Breast epithelium (tissue), 4 donors: ENCODE measurements around the gene PDE1C. TPM values are rescaled to one million over a fixed set of nuclear protein-coding genes. Genes with fewer than 3 reads are reported as not detected.
"Not testable (repeated sequence)": the region's sequence is repeated elsewhere in the genome, so short reads cannot be mapped to it uniquely, and the experiment has no call there.

Experiments used
- DNase-seq, 2 donors: peaks; one replicate each; pipeline ENCODE4 v3.0.0-alpha.2; 2019; ENCODE audit warnings: low spot score in 2 of 2
- H3K27ac ChIP-seq, 2 donors: fragments of 200-600 bp; sonication (generic) in 1 of 2; one replicate each; pipeline ENCODE4 v1.5.1; 2016 to 2019; ENCODE audit warnings: mild to moderate bottlenecking in 1 of 2
- H3K27me3 ChIP-seq, 2 donors: fragments of 200-600 bp; sonication (generic) in 1 of 2; one replicate each; pipeline versions ENCODE4 v1.5.1 to v1.6.0; 2017 to 2019; ENCODE audit warnings: control low read depth in 1 of 2, mild to moderate bottlenecking in 1 of 2
- H3K36me3 ChIP-seq: fragments of 200-600 bp; one replicate; pipeline ENCODE4 v1.5.1; 2019
- H3K4me1 ChIP-seq, 2 donors: fragments of 200-600 bp; sonication (generic); one replicate each; pipeline ENCODE4 v1.5.1; 2016 to 2019; ENCODE audit warnings: control low read depth in 1 of 2
- H3K4me3 ChIP-seq, 3 donors: fragments of 200-600 bp; sonication (generic); 1 replicate in 2 of 3; 2 replicates in 1 of 3; pipeline ENCODE4 v1.5.1; 2016 to 2019; ENCODE audit warnings: mild to moderate bottlenecking in 3 of 3, moderate library complexity in 2 of 3
- H3K9me3 ChIP-seq, 2 donors: fragments of 200-600 bp; sonication (generic) in 1 of 2; one replicate each; pipeline ENCODE4 v1.5.1; 2016 to 2019; ENCODE audit warnings: control low read depth in 1 of 2
- POLR2A ChIP-seq: fragments of 450-650 bp; IDR thresholded peaks from one replicate; pipeline ENCODE4 v1.6.1; 2016; ENCODE audit warnings: antibody characterized with exemption, mild to moderate bottlenecking, moderate library complexity
- POLR2AphosphoS5 ChIP-seq, 3 donors: sonication (generic); formaldehyde crosslinking; IDR thresholded peaks; one replicate each; pipeline ENCODE4 v1.6.1; 2017; ENCODE audit warnings: antibody characterized with exemption in 3 of 3
- intact Hi-C: fragments of 100-400 bp; cut with DNase I; formaldehyde crosslinking; loops from one replicate; pipeline ENCODE4 v1.15.1; 2023; ENCODE audit warnings: low total_unique reads
- total RNA-seq, 3 donors: library from RNA; depleted of rRNA; stranded (reverse); fragments of >200 nt; gene quantifications; one replicate each; pipeline ENCODE4 v1.1.0, GENCODE V29; 2016
- TF ChIP-seq, protein P1 (sequence below), 3 donors: fragments of 450-650 bp; IDR thresholded peaks; one replicate each; pipeline ENCODE4 v1.5.1; 2016 to 2017; ENCODE audit warnings: antibody characterized with exemption in 3 of 3, mild to moderate bottlenecking in 3 of 3, moderate library complexity in 3 of 3

The PDE1C gene
- total RNA-seq, 3 donors from 2014 or later: 3.2 to 30.1 (median 18.7) TPM

DNA sequence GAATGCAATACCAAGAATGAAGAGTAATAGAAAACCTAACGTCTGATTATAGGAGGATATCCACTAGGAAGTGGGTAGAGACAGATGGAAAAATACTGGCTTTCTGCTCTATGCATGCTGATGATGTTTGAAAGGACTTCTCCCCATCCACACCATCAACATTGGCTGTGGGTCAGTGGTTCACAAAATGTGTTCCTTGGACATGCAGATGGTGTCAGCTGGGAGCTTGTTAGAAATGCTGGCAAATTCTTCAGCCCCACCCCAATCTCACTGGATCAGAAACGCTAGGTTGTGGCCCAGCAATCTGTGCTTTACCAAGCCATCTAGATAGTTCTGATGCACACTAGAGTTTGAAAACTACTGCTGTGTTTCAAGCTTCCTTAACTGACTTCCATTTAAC is 219.1 kb downstream of the PDE1C start:
- Histone ChIP-seq H3K27me3 (no peaks in the 10 kb centered on the region), H3K4me1 (no peaks in the 10 kb centered on the region), H3K27ac (no peak overlapping the region), H3K4me3 (no peak overlapping the region), H3K9me3 (no peaks in the 10 kb centered on the region), H3K36me3 (no peaks in the 10 kb centered on the region)
- no peak for TF ChIP-seq POLR2AphosphoS5 (IDR thresholded peaks at IDR 0.05)
- TF ChIP-seq, protein P1, sequence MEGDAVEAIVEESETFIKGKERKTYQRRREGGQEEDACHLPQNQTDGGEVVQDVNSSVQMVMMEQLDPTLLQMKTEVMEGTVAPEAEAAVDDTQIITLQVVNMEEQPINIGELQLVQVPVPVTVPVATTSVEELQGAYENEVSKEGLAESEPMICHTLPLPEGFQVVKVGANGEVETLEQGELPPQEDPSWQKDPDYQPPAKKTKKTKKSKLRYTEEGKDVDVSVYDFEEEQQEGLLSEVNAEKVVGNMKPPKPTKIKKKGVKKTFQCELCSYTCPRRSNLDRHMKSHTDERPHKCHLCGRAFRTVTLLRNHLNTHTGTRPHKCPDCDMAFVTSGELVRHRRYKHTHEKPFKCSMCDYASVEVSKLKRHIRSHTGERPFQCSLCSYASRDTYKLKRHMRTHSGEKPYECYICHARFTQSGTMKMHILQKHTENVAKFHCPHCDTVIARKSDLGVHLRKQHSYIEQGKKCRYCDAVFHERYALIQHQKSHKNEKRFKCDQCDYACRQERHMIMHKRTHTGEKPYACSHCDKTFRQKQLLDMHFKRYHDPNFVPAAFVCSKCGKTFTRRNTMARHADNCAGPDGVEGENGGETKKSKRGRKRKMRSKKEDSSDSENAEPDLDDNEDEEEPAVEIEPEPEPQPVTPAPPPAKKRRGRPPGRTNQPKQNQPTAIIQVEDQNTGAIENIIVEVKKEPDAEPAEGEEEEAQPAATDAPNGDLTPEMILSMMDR (IDR thresholded peaks at IDR 0.05): no peak
- TF ChIP-seq POLR2A: no peak
- intact Hi-C loops: no loop called here
- no peak for DNase-seq

DNA sequence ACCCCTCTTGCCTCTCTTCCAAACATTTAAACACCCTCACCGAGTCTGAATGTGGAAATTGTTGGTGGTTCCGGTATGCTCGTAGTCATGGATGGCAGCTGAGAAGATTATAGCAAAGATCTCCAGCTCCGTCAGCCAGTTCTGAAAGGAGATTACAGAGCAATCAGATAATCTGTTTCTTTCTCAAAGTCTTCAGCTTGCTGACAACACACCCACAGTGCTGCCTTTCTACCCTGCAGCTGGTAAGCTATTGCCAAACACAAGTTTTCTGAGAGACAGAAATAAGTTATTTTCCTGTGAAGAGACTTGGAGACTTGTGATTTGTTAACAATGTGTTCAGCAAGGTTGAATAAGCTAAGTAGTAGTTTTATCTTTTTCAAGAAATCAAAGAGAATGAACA is 219.6 kb downstream of the PDE1C start:
- TF ChIP-seq POLR2A (no peak), POLR2AphosphoS5 (IDR thresholded peaks at IDR 0.05) (no peak)
- TF ChIP-seq, protein P1 (IDR thresholded peaks at IDR 0.05): no peak
- no peaks in the 10 kb centered on the region for H3K27me3 ChIP-seq
- no peaks in the 10 kb centered on the region for H3K9me3 ChIP-seq
- H3K27ac ChIP-seq: no peak overlapping the region
- no peak for DNase-seq
- H3K4me3 ChIP-seq: no peak overlapping the region
- no peaks in the 10 kb centered on the region for H3K4me1 ChIP-seq
- intact Hi-C loops: no loop called here
- H3K36me3 ChIP-seq: no peaks in the 10 kb centered on the region

DNA sequence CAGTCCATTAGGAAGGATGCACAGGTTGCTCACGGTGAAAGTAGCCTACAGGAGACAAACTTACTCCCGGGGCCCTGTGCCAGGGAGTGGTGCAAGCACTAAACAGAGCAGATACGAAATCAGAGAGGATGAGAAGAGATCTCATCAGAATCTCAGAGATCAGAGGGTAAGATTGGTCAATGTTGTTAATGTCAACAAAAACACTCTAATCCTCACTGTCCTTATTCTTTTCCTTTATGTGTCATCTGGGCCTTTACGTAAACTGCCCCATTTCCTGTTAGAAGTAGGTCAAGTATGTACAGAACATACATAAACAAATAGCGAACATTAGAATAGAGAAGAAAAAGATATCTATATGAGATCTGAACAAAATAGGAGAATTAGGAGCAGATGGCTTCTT is 220.1 kb downstream of the PDE1C start:
- H3K4me1 ChIP-seq: no peaks in the 10 kb centered on the region
- H3K9me3 ChIP-seq: no peaks in the 10 kb centered on the region
- no peaks in the 10 kb centered on the region for H3K36me3 ChIP-seq
- TF ChIP-seq POLR2AphosphoS5 (IDR thresholded peaks at IDR 0.05): no peak
- H3K27me3 ChIP-seq: no peaks in the 10 kb centered on the region
- intact Hi-C loops: no loop called here
- no peak for DNase-seq
- no peak overlapping the region for H3K4me3 ChIP-seq
- H3K27ac ChIP-seq: no peak overlapping the region

DNA sequence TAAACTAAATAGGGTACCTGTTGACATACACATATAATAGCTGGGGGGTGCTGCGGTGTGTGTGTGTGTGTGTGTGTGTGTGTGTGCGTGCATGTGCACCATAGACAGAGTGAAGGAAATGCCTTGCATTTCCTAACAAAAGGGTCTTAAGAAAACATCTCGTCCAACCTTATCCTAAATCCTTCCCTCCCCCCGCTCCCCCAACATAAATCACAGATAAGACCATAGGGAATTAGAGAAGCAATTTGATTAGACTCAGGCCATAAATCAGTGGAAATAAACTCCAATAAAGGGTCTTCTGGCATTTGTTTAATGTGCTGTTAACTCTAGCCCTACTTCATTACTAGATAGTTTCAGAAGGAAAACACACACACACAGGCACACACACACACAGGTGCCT is 234.7 kb downstream of the PDE1C start:
- no peaks in the 10 kb centered on the region for H3K4me1 ChIP-seq
- H3K36me3 ChIP-seq: no peaks in the 10 kb centered on the region
- TF ChIP-seq POLR2AphosphoS5 (IDR thresholded peaks at IDR 0.05) (no peak), POLR2A (no peak)
- TF ChIP-seq, protein P1 (IDR thresholded peaks at IDR 0.05): no peak
- DNase-seq: no peak
- H3K9me3 ChIP-seq: no peaks in the 10 kb centered on the region
- intact Hi-C loops: no loop called here
- no peak overlapping the region for H3K27ac ChIP-seq
- no peak overlapping the region for H3K4me3 ChIP-seq
- H3K27me3 ChIP-seq: no peaks in the 10 kb centered on the region

- H3K9me3 ChIP-seq, DNase-seq, H3K36me3 ChIP-seq, H3K27me3 ChIP-seq, intact Hi-C loops, H3K4me1 ChIP-seq, H3K4me3 ChIP-seq, H3K27ac ChIP-seq: not testable (repeated sequence)
Observed at GRCh38 chr7:31833625-31834024, 236.6 kb downstream of the PDE1C start.

GRCh38 chr7:31828520-31828919 is 241.7 kb downstream of the PDE1C start:
- intact Hi-C loops: no loop called here

More at GRCh38 chr7:31828520-31828919, 241.7 kb downstream of the PDE1C start:
- no peak overlapping the region for H3K27ac ChIP-seq
- DNase-seq: no peak
- H3K9me3 ChIP-seq: no peaks in the 10 kb centered on the region
- no peaks in the 10 kb centered on the region for H3K27me3 ChIP-seq
- no peak overlapping the region for H3K4me3 ChIP-seq
- no peak for TF ChIP-seq POLR2AphosphoS5 (IDR thresholded peaks at IDR 0.05)
- TF ChIP-seq, protein P1 (IDR thresholded peaks at IDR 0.05): no peak
- no peak for TF ChIP-seq POLR2A
- H3K36me3 ChIP-seq: no peaks in the 10 kb centered on the region
- H3K4me1 ChIP-seq: no peaks in the 10 kb centered on the region
